Stomach (tissue), 4 donors: Measurements from ENCODE around the gene UBAC1.

ENCODE experiments used
- EP300 ChIP-seq: sonication (generic); formaldehyde crosslinking; IDR thresholded peaks from one replicate; pipeline ENCODE4 v1.6.1; 2017; ENCODE audit warnings: antibody characterized with exemption
- POLR2A ChIP-seq, 4 donors: fragments of 450-650 bp; IDR thresholded peaks; one replicate each; pipeline ENCODE4 v1.6.1; 2016; ENCODE audit warnings: antibody characterized with exemption in 4 of 4, control low read depth in 2 of 4, mild to moderate bottlenecking in 1 of 4, moderate library complexity in 1 of 4
- TF ChIP-seq, protein P1 (sequence below), 7 experiments: fragments of 450-650 bp in 4 of 7; fragments of 200-600 bp in 3 of 7; sonication (generic) in 3 of 7; IDR thresholded peaks; one replicate each; pipeline ENCODE4 v1.5.1; 2016 to 2019; ENCODE audit warnings: antibody characterized with exemption in 7 of 7, control low read depth in 2 of 7, mild to moderate bottlenecking in 1 of 7

DNA sequence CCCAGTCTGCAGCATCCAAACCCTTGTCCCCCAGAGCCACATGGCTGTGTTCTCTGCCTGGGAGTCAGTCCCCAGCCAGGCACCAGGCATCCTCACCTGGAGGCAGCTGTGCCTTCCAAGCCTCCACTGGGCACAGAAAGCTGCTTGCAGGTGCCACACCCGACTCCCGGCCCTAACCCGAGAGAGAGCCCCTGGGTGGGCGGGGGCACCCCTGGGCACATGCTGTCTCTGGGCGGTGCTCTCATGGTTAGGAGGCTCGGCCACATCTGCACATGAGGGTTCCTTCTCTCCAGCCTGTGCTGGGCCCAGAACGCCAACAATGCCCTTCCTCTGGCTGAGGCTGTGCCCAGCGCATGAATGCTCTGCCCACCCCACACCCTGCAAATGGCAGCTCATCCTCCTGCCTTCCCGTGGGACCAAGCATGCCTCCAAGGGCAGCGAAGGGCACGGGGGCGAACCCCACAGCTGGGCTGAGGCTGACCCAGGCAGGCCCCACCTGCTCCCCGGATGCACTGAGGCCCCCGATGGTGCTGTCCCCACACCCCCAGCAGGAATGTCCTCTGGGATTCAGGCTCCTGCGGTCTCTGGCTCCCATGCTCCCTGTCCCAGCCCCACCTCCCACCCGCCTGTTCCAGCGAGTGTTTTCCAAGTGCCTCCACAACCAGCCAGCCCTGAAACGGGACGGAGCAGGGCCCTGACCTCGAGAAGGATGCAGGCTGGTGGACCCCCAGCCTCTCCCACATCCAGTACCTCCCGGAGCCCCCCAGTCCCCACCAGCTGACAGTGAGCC is 31.3 kb downstream of the UBAC1 start:
- TF ChIP-seq, protein P1, sequence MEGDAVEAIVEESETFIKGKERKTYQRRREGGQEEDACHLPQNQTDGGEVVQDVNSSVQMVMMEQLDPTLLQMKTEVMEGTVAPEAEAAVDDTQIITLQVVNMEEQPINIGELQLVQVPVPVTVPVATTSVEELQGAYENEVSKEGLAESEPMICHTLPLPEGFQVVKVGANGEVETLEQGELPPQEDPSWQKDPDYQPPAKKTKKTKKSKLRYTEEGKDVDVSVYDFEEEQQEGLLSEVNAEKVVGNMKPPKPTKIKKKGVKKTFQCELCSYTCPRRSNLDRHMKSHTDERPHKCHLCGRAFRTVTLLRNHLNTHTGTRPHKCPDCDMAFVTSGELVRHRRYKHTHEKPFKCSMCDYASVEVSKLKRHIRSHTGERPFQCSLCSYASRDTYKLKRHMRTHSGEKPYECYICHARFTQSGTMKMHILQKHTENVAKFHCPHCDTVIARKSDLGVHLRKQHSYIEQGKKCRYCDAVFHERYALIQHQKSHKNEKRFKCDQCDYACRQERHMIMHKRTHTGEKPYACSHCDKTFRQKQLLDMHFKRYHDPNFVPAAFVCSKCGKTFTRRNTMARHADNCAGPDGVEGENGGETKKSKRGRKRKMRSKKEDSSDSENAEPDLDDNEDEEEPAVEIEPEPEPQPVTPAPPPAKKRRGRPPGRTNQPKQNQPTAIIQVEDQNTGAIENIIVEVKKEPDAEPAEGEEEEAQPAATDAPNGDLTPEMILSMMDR (IDR thresholded peaks at IDR 0.05): no peak
- no peak for TF ChIP-seq POLR2A (IDR thresholded peaks at IDR 0.05)
- no peak for TF ChIP-seq EP300
